OCI-LY1 (cell line): ENCODE measurements around the gene PEX13.

ENCODE experiments used
- CTCF ChIP-seq: fragments of 200-600 bp; sonication (generic), shearing (Covaris generic); IDR thresholded peaks from 2 replicates; pipeline ENCODE4 v1.5.1; 2017; ENCODE audit warnings: mild to moderate bottlenecking, antibody characterized with exemption, low read length, moderate library complexity, mixed read lengths
- EZH2 ChIP-seq: fragments of 200-600 bp; sonication (generic), shearing (Covaris generic); IDR thresholded peaks from 2 replicates; pipeline ENCODE4 v1.8.0; 2017; ENCODE audit warnings: borderline replicate concordance, mixed run types, mild to moderate bottlenecking, antibody characterized with exemption, low read length, moderate library complexity, mixed read lengths

GRCh38 chr2:61045226-61045625, 27.7 kb downstream of the PEX13 start:
- TF ChIP-seq EZH2, result no peak
- TF ChIP-seq CTCF, result no peak
